ENCODE data around the gene ITFG2. TPM values are rescaled to one million over a fixed set of nuclear protein-coding genes. Genes with fewer than 3 reads are reported as not detected.
"Not testable (repeated sequence)": the region's sequence is repeated elsewhere in the genome, so short reads cannot be mapped to it uniquely, and the experiment has no call there.

ITFG2 gene
- total RNA-seq, 1 donor from 2014 or later, result 14.0 TPM

DNA sequence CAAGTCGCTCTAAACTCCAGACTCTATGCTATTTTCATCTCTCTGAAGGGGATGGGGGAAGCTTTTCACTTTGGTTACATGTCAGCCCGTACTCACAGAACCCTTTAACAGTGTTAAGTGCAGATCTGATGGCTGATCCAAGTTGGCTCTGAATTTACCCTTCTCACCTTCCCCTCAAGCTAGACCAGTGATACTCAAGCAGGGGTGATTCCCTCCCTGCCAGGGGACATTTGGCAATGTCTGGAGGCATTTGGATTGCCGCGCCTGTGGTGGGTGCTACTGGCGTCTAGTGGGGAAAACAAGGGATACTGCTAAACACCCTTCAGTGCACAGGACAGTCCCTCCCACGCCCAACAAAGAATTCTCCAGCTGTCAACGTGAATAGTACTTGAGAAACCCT lies 50.4 kb downstream of the ITFG2 start:
- DNase-seq (ENCODE audit: low read depth), result no peak

DNA sequence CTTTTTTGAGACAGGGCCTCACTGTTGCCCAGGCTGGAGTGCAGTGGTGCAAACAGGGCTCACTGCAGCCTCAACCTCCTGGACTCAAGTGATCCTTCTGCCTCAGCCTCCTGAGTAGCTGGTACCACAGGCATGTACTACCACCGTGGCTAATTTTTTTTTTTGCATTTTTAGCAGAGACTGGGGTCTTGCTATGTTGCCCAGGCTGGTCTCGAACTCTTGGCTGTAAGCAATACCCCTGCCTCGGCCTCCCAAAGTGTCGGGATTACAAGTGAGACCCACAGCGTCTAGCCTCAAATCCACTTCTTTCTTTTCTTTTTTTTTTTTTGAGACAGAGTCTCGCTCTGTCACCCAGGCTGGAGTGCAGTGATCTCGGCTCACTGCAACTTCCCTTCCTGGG lies 50.9 kb downstream of the ITFG2 start:
- not testable (repeated sequence) for DNase-seq (ENCODE audit: low read depth)

DNA sequence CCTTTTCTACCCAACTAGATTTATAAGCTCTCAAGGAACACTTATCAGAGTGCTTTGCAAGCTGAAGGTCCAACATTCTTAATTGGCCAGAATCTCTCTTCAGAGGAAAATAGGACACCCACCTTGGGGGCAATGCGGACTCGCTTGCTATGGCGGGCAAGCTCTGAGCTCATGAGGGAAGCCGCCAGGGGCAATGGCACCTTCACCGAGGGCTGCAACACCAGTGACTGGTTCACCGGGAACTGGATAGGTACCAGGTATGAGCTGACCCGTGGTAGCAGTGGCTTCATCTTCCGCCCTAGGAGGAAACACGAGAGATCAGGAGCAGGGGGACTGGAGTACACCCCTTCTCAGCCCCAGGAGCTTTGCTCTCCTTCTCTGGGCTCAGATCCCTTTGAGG lies 51.7 kb downstream of the ITFG2 start:
- no peak for DNase-seq (ENCODE audit: low read depth)

DNA sequence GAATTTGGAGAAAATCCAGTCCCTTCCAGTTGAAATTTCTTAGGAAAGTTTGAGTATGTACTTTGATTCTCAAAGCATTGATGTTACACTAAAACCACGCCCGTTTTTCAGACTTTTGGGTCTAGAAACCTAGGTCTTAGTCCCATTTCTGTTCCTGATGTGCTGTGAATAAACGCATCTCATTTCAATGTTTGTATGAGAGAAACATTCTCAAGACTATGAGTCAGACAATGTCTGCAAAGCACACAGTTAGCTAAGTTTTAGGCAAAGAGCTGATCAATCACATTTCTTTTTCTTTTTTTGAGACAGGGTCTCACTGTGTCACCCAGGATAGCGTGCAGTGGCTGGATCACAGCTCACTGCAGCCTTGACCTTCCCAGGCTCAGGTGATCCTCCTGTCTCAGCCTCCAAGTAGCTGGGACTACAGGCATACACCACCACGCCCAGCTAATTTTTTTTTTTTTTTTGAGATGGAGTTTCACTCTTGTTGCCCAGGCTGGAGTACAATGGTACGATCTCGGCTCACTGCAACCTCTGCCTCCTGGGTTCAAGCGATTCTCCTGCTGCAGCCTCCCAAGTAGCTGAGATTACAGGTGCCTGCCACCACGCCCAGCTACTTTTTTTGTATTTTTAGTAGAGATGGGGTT lies 56.6 kb downstream of the ITFG2 start:
- not testable (repeated sequence) for DNase-seq (ENCODE audit: low read depth)

Other genes with a start within 250 kb of the ITFG2 start
- 56.4 and 60.6 TPM in 2 replicates for gene FKBP4, start 17.7 kb upstream of the ITFG2 start, total RNA-seq
- 0.64 and 2.1 TPM in 2 replicates for gene NRIP2, start 22.4 kb downstream of the ITFG2 start, total RNA-seq
- not detected in 2 replicates for gene TEX52, start 44.4 kb downstream of the ITFG2 start, total RNA-seq
- gene FOXM1, start 64.5 kb downstream of the ITFG2 start, total RNA-seq, result 0.94 and 1.3 TPM in 2 replicates
- gene RHNO1, start 64.6 kb downstream of the ITFG2 start, total RNA-seq, result 23.2 and 24.3 TPM in 2 replicates
- 35.0 and 39.3 TPM in 2 replicates for gene TULP3, start 78.2 kb downstream of the ITFG2 start, total RNA-seq
- 328 and 451 TPM in 2 replicates for gene TEAD4, start 146.7 kb downstream of the ITFG2 start, total RNA-seq